GM18870 (cell line): ENCODE measurements around the gene FBXO21.
"Not testable (repeated sequence)": the region's sequence is repeated elsewhere in the genome, so short reads cannot be mapped to it uniquely, and the experiment has no call there.

ENCODE experiments used
- ATAC-seq: cut with Tn5 transposase; IDR thresholded peaks from one replicate; pipeline ENCODE4 v1.9.1; 2021; ENCODE audit warnings: moderate library complexity; ENCODE audit not compliant: unreplicated experiment

Gene FBXO21

GRCh38 chr12:117202033-117202432, 11.8 kb upstream of the FBXO21 start:
- ATAC-seq, result no peak

GRCh38 chr12:117199956-117200744, 9.9 kb upstream of the FBXO21 start:
- ATAC-seq, result not testable (repeated sequence)

DNA sequence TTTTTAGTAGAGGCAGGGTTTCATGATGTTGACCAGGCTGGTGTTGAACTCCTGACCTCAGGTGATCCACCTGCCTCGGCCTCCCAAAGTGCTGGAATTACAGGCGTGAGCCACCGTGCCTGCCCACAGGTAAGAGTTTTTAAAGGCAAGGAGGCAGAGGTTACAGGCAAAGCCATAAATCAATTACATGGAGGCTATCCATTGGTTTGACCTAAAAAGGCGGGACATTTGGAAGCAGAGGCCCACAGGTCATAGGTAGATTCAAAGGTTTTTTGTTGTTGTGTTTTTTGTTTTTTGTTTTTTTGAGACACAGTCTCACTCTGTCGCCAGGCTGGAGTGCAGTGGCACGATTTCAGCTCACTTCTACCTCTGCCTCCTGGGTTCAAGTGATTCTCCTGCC, 6.1 kb upstream of the FBXO21 start:
- ATAC-seq, result not testable (repeated sequence)

- ATAC-seq, result not testable (repeated sequence)
Measured at GRCh38 chr12:117195027-117195426, 4.8 kb upstream of the FBXO21 start.

- ATAC-seq, result no peak
Measured at GRCh38 chr12:117193903-117194302, 3.6 kb upstream of the FBXO21 start.

DNA sequence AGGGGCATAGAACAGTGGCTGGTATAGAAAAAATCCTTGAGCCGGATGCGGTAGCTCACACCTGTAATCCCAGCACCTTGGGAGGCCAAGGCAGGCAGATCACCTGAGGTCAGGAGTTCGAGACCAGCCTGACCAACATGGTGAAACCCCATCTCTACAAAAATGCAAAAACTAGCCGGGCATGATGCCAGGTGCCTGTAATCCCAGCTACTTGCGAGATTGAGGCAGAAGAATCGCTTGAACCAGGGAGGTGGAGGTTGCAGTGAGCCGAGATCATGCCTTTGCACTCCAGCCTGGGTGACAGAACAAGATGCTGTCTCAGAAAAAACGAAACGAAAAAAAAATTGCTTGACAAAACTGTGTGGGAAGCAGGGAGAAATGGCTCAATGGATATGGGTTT, 2.3 kb upstream of the FBXO21 start:
- not testable (repeated sequence) for ATAC-seq

DNA sequence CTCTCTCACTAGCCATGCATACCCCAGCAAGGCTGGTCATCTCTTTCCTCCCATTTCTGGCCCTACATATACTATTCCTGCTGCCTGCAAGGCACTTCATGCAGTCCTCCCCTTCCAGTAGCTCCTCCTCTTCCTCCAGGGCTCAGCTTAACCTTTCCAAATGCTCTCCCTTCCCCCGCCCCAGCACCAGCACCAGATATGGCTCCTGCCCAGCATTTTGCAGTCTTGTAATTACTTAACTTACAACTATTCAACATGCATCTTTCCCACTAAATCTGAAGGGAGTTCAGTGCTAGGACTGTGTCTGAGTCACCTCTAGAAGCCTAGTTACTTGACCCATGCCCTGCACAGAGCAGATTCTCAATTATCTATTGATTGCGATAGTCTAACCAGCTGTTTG, 1.8 kb upstream of the FBXO21 start:
- ATAC-seq, result no peak

DNA sequence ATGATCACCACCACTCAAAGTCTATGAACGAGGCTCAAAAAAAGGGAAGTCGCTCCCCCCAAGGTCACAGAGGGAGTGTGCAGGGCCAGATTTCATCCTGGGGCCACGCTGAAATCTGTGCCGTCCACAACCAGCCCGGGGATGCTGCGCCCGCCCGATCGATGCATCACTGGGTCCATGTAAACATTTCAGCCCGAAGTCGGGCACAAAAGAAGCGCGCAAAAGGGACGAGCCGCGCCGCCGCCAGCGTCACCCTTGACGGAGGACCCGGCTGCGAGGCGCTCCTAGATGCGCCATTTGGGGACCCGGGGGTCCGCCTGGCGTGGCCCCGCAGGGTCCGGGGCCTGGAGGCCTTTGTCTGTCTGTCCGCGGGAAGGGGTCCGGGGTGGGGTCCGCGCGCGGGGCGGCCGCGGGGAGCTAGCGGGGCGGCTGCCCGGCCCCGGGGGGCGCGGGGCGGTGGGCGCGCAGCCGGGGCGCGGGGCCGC, 503 bp downstream of the FBXO21 start:
- peak; percentile 42 for ATAC-seq

GRCh38 chr12:117188961-117189724, 1.1 kb downstream of the FBXO21 start:
- ATAC-seq, result no peak

DNA sequence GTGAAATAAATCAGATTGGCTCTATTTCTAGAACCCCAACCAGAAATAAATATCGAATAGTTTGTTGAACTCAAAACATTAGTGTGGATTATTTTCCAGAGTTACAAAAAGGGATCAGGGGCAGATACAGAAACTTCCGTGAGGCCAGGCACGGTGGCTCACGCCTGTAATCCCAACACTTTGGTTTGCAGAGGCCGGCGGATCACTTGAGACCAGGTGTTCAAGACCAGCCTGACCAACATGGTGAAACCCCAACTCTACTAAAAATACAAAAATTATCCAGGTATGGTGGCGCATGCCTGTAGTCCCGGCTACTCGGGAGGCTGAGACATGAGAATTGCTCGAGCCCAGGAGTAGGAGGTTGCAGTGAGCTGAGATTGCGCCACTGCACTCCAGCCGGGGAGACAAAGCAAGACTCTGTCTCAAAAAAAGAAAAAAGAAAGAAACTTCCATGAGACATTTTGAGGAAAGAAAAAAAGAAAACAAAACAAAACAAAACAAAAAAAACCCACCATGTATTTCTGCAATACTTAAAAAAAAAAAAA, 2.1 kb downstream of the FBXO21 start:
- no peak for ATAC-seq

GRCh38 chr12:117187421-117187820, 2.8 kb downstream of the FBXO21 start:
- no peak for ATAC-seq

DNA sequence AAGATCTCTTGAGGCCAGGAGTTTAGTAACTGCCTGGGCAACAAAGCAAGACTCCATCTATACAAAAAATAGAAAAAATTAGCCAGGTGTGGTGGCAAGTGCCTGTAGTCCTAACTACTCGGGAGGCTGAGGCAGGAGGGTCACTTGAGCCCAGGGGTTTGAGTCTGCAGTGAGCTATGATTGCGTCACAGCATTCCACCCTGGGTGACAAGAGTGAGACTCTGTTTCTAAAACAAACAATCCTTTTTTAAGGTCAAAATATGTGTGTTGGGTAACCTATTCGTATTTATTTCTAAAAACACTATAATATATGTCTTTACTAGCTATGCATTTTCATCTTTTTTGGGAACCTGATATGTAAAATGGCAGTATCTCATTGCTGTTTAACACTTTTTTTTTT, 7.4 kb downstream of the FBXO21 start:
- ATAC-seq, result no peak

- not testable (repeated sequence) for ATAC-seq
Measured at GRCh38 chr12:117181468-117181843, 8.8 kb downstream of the FBXO21 start.

- no peak for ATAC-seq
Measured at GRCh38 chr12:117180758-117181467, 9.4 kb downstream of the FBXO21 start.

DNA sequence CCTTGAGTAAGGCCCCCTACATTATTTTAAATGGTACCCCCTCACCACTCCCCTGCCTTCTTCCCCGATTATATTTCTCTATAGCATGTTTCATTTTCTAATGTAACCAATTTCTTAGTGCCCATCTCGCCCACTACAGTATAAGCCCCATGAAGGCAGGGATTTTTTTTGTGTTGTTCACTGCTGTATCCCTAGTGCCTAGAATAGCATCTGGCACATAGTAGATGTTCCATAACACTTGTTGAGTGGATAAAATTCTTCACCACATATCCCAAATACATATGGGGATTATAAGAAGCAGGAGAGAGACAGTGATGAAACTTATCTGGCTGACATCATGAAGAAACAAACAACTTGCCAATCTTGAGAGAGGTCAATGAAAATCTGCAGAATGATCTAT, 11.5 kb downstream of the FBXO21 start:
- no peak for ATAC-seq

DNA sequence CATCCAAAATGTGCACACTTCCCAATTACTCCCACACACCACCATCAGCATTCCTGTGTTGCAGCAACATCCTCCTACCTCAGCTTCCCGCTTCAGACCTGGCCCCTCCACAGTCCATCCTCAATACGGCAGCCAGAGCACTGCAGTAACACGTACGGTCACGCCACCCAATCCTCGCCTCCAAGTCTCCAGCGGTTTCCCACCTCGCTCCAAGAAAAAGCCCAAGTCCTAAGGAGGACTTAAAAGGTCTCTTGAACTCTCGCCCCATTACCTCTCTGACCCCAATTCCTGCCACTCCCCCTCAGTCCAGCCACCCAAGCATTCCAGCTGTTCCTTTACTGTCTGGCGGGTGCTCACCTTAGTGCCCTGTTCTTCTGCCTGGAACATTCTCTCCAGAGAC, 12.0 kb downstream of the FBXO21 start:
- no peak for ATAC-seq

DNA sequence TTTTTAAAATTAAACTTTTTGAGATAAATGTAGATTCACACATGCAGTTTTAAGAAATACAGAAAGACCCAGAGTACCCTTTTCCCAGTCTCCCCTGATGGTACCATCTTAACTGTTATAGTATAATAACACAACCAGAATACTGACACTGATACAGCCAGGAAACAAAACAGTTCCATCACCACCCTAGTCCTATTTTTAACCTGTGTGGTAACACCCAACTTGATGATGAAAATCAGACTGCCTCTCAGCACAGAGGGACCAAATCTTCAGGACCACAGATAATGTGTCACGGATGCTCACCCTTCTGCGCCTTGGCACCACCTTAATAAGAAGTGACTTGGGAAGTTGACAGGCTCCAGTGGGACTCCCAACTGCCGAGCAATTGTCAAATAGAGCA, 18.1 kb downstream of the FBXO21 start:
- ATAC-seq, result no peak

GRCh38 chr12:117171499-117172162, 18.6 kb downstream of the FBXO21 start:
- no peak for ATAC-seq

DNA sequence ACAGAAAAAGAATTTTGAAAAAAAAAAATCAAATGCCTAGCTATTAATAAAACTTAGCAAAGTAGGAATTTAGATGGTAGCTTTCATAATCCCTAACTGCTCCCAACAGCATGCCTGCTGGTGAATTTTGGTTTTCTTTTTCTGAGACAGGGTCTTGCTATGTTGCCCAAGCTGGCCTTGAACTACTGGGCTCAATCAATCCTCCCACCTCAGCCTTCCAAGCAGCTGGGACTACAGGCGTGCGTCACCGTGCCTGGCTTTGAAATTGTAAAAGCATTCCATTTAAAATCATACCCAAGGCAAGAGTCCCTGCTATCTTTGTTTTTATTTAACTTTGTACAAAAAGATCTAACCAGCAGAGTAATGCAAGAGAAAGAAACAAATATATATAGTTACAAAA, 20.7 kb downstream of the FBXO21 start:
- ATAC-seq, result no peak

DNA sequence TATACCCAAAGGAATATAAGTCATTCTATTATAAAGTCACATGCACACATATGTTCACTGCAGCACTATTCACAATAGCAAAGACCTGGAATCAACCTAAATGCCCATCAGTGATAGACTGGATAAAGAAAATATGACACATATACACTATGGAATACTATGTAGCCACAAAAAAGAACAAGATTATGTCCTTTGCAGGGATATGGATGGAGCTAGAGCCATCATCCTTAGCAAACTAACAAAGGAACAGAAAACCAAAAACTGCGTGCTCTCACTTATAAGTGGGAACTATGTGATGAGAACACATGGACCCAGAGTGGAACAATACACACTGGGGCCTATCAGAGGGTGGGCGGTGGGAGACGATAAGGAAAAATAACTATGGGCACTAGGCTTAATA, 21.3 kb downstream of the FBXO21 start:
- no peak for ATAC-seq

DNA sequence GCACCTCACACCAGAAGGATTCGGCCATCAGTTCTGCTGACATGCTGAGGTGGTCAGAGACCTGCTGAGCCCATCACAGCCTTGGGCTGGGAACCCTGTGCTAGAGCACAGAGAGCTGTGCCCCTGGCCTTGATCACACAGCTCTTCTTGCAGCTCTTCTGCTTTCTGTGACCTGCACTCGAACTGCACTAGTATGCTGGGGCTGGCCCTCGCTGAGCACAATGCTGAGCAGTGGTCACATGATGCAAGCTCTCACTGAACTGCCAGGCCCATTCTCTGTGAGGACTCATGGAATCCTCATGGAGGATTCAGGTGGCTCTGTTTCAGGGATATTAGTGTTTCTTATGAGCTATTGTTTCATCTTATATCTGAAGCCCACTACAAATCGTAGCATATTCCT, 22.5 kb downstream of the FBXO21 start:
- no peak for ATAC-seq
